ENCODE data around the gene H2BW2. TPM values are rescaled to one million over a fixed set of nuclear protein-coding genes. Genes with fewer than 3 reads are reported as not detected.
"Not testable (repeated sequence)": the region's sequence is repeated elsewhere in the genome, so short reads cannot be mapped to it uniquely, and the experiment has no call there.

Gene H2BW2
- total RNA-seq: not detected

- CTCF ChIA-PET: no interaction called here
- Mint-ChIP-seq H3K4me3 (no peak within 1 kb of the TSS), H3K36me3 (ENCODE audit: low read depth) (no peaks in the 10 kb centered on the region), H3K27me3 (ENCODE audit: low read depth) (peaks cover 21% of the 10 kb centered on the region), H3K4me1 (ENCODE audit: low read depth) (no peaks in the 10 kb centered on the region), H3K9me3 (no peaks in the 10 kb centered on the region), H3K27ac (no peak within 1 kb of the TSS)
- intact Hi-C loops (cut with micrococcal nuclease): no loop called here
- DNase-seq: no peak
Measured at GRCh38 chrX:104039689-104040505, at the start of gene H2BW2. H2BW2 (plus strand) TSS chrX:104039956; CDS start chrX:104039995, 39 bp downstream.

DNA sequence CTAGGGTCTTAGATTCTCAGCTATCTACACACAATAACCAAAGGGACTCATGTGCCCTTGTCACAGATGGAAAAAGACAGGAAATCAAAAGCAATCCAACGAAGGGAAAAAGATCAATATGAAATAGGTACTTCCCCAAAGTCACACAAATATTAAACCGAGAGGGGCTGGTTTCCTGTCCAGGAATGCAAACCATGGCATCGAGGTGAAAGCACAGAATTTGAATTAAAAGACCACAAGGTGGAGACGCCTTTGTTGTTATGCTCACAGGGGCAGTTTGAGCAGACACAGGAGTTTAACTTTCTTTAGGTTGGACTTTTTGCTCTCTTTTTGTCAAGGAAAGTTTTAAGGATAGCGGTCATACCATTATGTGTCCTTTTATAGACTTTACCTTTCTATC, 40.5 kb upstream of the H2BW2 start:
- intact Hi-C loops (cut with micrococcal nuclease): no loop called here
- no peak for DNase-seq
- no peaks in the 10 kb centered on the region for H3K9me3 Mint-ChIP-seq
- H3K27me3 Mint-ChIP-seq (ENCODE audit: low read depth): no peaks in the 10 kb centered on the region
- CTCF ChIA-PET: interaction anchor here (1.1 kb wide), 1 partner anchor 197 kb away, joined by 3 read pairs; no protein-coding TSS in a partner anchor
- no peak overlapping the region for H3K27ac Mint-ChIP-seq
- no peaks in the 10 kb centered on the region for H3K36me3 Mint-ChIP-seq (ENCODE audit: low read depth)
- no peak overlapping the region for H3K4me3 Mint-ChIP-seq
- no peaks in the 10 kb centered on the region for H3K4me1 Mint-ChIP-seq (ENCODE audit: low read depth)

GRCh38 chrX:104008831-104009230, 30.9 kb upstream of the H2BW2 start:
- no peak for DNase-seq
- Mint-ChIP-seq H3K9me3 (no peaks in the 10 kb centered on the region), H3K27me3 (ENCODE audit: low read depth) (no peaks in the 10 kb centered on the region), H3K27ac (no peak overlapping the region), H3K36me3 (ENCODE audit: low read depth) (no peaks in the 10 kb centered on the region), H3K4me3 (no peak overlapping the region), H3K4me1 (ENCODE audit: low read depth) (no peaks in the 10 kb centered on the region)
- intact Hi-C loops (cut with micrococcal nuclease): no loop called here
- CTCF ChIA-PET: no interaction called here

GRCh38 chrX:104013158-104013557, 26.6 kb upstream of the H2BW2 start:
- Mint-ChIP-seq H3K36me3 (ENCODE audit: low read depth) (no peaks in the 10 kb centered on the region), H3K27me3 (ENCODE audit: low read depth) (peaks cover 2% of the 10 kb centered on the region), H3K4me3 (no peak overlapping the region), H3K4me1 (ENCODE audit: low read depth) (no peaks in the 10 kb centered on the region), H3K9me3 (no peaks in the 10 kb centered on the region), H3K27ac (no peak overlapping the region)
- CTCF ChIA-PET: no interaction called here
- no peak for DNase-seq
- intact Hi-C loops (cut with micrococcal nuclease): no loop called here

DNA sequence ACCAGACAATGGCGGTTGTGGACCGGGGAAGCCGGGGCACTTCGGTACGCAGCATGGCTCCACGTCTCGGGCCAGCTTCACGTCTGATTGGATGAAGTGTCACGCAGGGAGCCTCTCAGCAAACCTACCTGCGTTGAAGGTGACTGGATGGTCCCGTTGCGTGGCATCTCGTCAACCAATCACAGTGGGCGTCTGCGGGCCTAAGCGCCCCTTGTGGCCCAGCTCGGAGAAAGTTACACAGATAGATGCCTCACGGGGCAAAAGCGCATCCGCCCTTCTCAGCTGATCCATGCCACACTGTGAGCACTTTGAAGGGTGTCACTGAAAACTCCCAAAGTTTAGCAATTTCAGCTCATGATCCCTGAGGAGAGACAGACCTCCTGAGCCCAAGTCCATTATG, 26.1 kb upstream of the H2BW2 start, which contains the start of gene H2BW1:
H2BW1 (minus strand) TSS at position 103 of the 400 bp plus-strand sequence. CDS start 132 bp downstream, outside the sequence.
- H3K4me3 Mint-ChIP-seq: no peak within 1 kb of the TSS

DNA sequence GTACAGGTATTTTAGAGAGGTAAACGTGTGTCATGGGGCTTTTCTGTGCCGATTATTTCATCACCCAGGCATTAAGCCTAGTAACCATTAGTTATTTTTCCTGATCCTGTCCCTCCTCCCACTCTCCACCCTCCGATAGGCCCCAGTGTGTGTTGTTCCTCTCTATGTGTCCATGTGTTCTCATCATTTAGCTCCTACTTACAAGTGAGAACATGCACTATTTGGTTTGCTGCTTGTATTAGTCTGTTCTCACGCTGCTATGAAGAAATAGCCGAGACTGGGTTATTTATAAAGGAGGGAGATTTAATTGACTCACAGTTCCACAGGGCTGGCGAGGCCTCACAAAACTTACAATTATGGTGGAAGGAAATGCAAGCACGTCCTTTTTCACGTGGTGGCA, 24.2 kb upstream of the H2BW2 start:
- not testable (repeated sequence) for H3K9me3 Mint-ChIP-seq, DNase-seq

More for the DNA sequence above, 26.1 kb upstream of the H2BW2 start, which contains the start of gene H2BW1:
- CTCF ChIA-PET: no interaction called here
- Mint-ChIP-seq H3K27me3 (ENCODE audit: low read depth) (peaks cover 2% of the 10 kb centered on the region), H3K27ac (no peak within 1 kb of the TSS), H3K9me3 (no peaks in the 10 kb centered on the region), H3K36me3 (ENCODE audit: low read depth) (no peaks in the 10 kb centered on the region), H3K4me1 (ENCODE audit: low read depth) (no peaks in the 10 kb centered on the region)
- intact Hi-C loops (cut with micrococcal nuclease): no loop called here
- no peak for DNase-seq

DNA sequence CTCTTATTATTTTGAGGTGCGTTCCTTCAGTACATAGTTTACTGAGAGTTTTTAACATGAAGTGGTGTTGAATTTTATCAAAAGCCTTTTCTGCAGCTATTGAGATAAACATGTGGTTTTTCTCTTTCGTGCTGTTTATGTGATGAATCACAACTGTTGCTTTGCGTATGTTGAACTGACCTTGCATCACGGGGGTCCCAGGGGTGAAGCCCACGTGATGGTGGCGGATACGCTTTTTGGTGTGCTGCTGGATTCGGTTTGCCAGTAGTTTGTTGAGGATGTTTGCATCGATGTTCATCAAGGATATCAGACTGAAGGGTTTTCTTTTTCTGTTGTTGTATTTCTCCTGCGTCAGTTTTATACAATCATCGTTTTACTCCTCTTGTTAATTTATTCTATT, 21.6 kb upstream of the H2BW2 start:
- H3K27me3 Mint-ChIP-seq (ENCODE audit: low read depth): peaks cover 7% of the 10 kb centered on the region
- H3K4me1 Mint-ChIP-seq (ENCODE audit: low read depth): no peaks in the 10 kb centered on the region
- no peaks in the 10 kb centered on the region for H3K9me3 Mint-ChIP-seq
- DNase-seq: no peak
- intact Hi-C loops (cut with micrococcal nuclease): no loop called here
- no peaks in the 10 kb centered on the region for H3K36me3 Mint-ChIP-seq (ENCODE audit: low read depth)
- CTCF ChIA-PET: no interaction called here
- H3K4me3 Mint-ChIP-seq: no peak overlapping the region
- no peak overlapping the region for H3K27ac Mint-ChIP-seq

More for the DNA sequence above, 24.2 kb upstream of the H2BW2 start:
- intact Hi-C loops (cut with micrococcal nuclease); H3K36me3 Mint-ChIP-seq (ENCODE audit: low read depth); H3K27ac Mint-ChIP-seq; H3K27me3 Mint-ChIP-seq (ENCODE audit: low read depth); CTCF ChIA-PET; H3K4me3 Mint-ChIP-seq; H3K4me1 Mint-ChIP-seq (ENCODE audit: low read depth): not testable (repeated sequence)

DNA sequence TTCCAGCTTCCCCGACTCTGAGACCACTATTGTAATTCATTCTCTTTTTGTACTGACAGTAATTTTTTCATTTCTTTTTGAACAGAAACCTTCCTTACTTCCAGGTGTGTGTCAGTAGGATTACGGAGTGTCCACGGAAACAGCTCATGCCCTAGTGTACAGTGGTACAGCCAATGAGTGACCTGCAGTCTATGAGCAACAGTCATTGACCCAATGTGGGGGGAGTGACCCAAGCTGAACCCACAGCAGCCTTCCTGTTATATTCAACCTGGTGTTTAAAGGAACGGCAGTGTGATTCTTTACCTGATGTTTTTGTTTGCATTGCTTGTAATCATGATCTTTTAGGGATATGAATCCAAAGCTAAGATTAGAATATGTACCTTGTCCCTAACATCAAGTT, 1.2 kb downstream of the H2BW2 start:
- H3K4me1 Mint-ChIP-seq (ENCODE audit: low read depth): no peaks in the 10 kb centered on the region
- no peak overlapping the region for H3K27ac Mint-ChIP-seq
- no peaks in the 10 kb centered on the region for H3K36me3 Mint-ChIP-seq (ENCODE audit: low read depth)
- peaks cover 15% of the 10 kb centered on the region for H3K27me3 Mint-ChIP-seq (ENCODE audit: low read depth)
- H3K9me3 Mint-ChIP-seq: no peaks in the 10 kb centered on the region
- intact Hi-C loops (cut with micrococcal nuclease): no loop called here
- CTCF ChIA-PET: no interaction called here
- no peak for DNase-seq
- no peak overlapping the region for H3K4me3 Mint-ChIP-seq

- no peak overlapping the region for H3K27ac Mint-ChIP-seq
- intact Hi-C loops (cut with micrococcal nuclease): no loop called here
- H3K4me1 Mint-ChIP-seq (ENCODE audit: low read depth): no peaks in the 10 kb centered on the region
- H3K4me3 Mint-ChIP-seq: no peak overlapping the region
- H3K9me3 Mint-ChIP-seq: no peaks in the 10 kb centered on the region
- CTCF ChIA-PET: no interaction called here
- DNase-seq: no peak
- no peaks in the 10 kb centered on the region for H3K36me3 Mint-ChIP-seq (ENCODE audit: low read depth)
- H3K27me3 Mint-ChIP-seq (ENCODE audit: low read depth): peaks cover 5% of the 10 kb centered on the region
Measured at GRCh38 chrX:104045642-104046041, 5.9 kb downstream of the H2BW2 start.

DNA sequence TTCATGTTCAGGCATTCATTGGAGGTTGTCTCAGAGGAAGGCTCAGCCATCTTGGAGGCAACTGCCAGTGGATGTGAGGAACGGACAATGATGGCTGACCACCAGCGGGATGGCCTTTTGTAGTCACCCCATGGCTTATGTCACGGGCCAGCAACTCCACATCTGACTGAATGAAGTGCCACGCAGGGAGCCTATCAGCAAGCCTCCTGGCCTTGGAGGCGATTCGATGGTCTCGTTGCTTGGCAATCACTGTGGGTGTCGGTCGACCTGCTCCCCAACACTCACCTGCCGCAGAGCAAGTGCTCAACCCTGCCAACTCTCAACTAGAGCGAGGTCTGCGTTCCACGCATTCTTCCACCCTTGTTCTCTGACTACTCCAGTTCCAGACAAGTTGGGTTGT, 7.4 kb downstream of the H2BW2 start:
- CTCF ChIA-PET: no interaction called here
- Mint-ChIP-seq H3K9me3 (no peaks in the 10 kb centered on the region), H3K4me3 (no peak overlapping the region), H3K4me1 (ENCODE audit: low read depth) (no peaks in the 10 kb centered on the region), H3K27me3 (ENCODE audit: low read depth) (peaks cover 5% of the 10 kb centered on the region), H3K27ac (no peak overlapping the region), H3K36me3 (ENCODE audit: low read depth) (no peaks in the 10 kb centered on the region)
- intact Hi-C loops (cut with micrococcal nuclease): no loop called here
- no peak for DNase-seq

DNA sequence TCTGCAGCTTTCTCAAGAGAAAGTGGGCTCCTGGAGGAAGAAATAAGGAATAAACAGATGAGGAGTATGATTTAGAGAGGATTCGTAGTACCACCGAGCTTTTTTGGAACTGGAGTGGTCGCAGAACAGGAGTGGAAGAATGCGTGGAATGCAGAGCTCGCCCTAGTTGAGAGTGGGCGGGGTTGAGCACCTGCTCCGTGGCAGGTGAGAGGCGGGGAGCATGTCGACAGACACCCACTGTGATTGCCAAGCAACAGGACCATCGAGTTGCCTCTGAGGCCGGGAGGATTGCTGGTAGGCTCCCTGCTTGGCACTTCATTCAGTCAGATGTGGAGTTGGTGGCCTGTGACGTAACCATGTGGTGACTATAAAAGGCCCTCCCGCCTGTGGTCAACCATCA, 15.2 kb downstream of the H2BW2 start:
- DNase-seq; CTCF ChIA-PET; H3K4me1 Mint-ChIP-seq (ENCODE audit: low read depth); H3K9me3 Mint-ChIP-seq; H3K27me3 Mint-ChIP-seq (ENCODE audit: low read depth); H3K36me3 Mint-ChIP-seq (ENCODE audit: low read depth); intact Hi-C loops (cut with micrococcal nuclease); H3K27ac Mint-ChIP-seq; H3K4me3 Mint-ChIP-seq: not testable (repeated sequence)

- not testable (repeated sequence) for H3K4me1 Mint-ChIP-seq (ENCODE audit: low read depth); H3K4me3 Mint-ChIP-seq
Measured at GRCh38 chrX:104062636-104063035, 22.9 kb downstream of the H2BW2 start.

GRCh38 chrX:104075778-104076445, 36.2 kb downstream of the H2BW2 start, which contains the start of gene TMSB15C:
TMSB15C (minus strand) TSS chrX:104076236.
- DNase-seq; H3K27ac Mint-ChIP-seq; H3K4me1 Mint-ChIP-seq (ENCODE audit: low read depth); intact Hi-C loops (cut with micrococcal nuclease); H3K4me3 Mint-ChIP-seq; CTCF ChIA-PET; H3K9me3 Mint-ChIP-seq; H3K36me3 Mint-ChIP-seq (ENCODE audit: low read depth); H3K27me3 Mint-ChIP-seq (ENCODE audit: low read depth): not testable (repeated sequence)

More at GRCh38 chrX:104062636-104063035, 22.9 kb downstream of the H2BW2 start:
- H3K9me3 Mint-ChIP-seq; H3K27ac Mint-ChIP-seq; CTCF ChIA-PET; intact Hi-C loops (cut with micrococcal nuclease); H3K36me3 Mint-ChIP-seq (ENCODE audit: low read depth); H3K27me3 Mint-ChIP-seq (ENCODE audit: low read depth); DNase-seq: not testable (repeated sequence)

All from activated naive CD4-positive, alpha-beta T cell treated with anti-CD3 and anti-CD28 coated beads for 36 hours (primary cell).